Psoas muscle (tissue), 8 donors: Measurements from ENCODE around the gene MLEC. TPM values are rescaled to one million over a fixed set of nuclear protein-coding genes. Genes with fewer than 3 reads are reported as not detected.

Source experiments
- ATAC-seq, 4 donors: fragments of 200-7000 bp; cut with Tn5 transposase; one replicate each; pipeline ENCODE4 v1.9.1; 2020; ENCODE audit warnings: moderate library complexity in 3 of 4, mild to moderate bottlenecking in 2 of 4
- DNase-seq, 2 donors: peaks; one replicate each; pipeline ENCODE4 v3.0.0-alpha.2; 2020
- H3K27ac ChIP-seq: fragments of 200-600 bp; one replicate; pipeline ENCODE4 v1.8.0; 2022
- H3K27me3 ChIP-seq, 3 donors: fragments of 200-600 bp in 1 of 3; one replicate each; pipeline versions ENCODE4 v1.6.1 to v1.8.0; 2013 to 2022; ENCODE audit warnings: low read length in 2 of 3, mild to moderate bottlenecking in 2 of 3, moderate library complexity in 1 of 3; ENCODE audit not compliant: insufficient read depth in 3 of 3
- H3K36me3 ChIP-seq, 2 donors: fragments of 200-600 bp in 1 of 2; one replicate each; pipeline versions ENCODE4 v1.6.1 to v1.8.0; 2013 to 2022; ENCODE audit warnings: low read depth in 1 of 2, mild to moderate bottlenecking in 1 of 2, moderate library complexity in 1 of 2; ENCODE audit not compliant: insufficient read depth in 1 of 2
- H3K4me1 ChIP-seq: fragments of 200-600 bp; one replicate; pipeline ENCODE4 v1.8.0; 2022
- H3K4me3 ChIP-seq: fragments of 200-600 bp; one replicate; pipeline ENCODE4 v1.8.0; 2022; ENCODE audit warnings: mild to moderate bottlenecking
- H3K9me3 ChIP-seq: fragments of 200-600 bp; one replicate; pipeline ENCODE4 v1.8.0; 2022
- CTCF ChIP-seq: fragments of 200-600 bp; IDR thresholded peaks from one replicate; pipeline ENCODE4 v1.8.0; 2022; ENCODE audit warnings: antibody characterized with exemption
- WGBS, 3 donors: extraction: QIAGEN DNeasy Blood & Tissue Kit; methylation state at CpG; one replicate each; pipeline versions ENCODE4 v1.1.6 to v1.1.7; 2013; 5-methylcytosine and 5-hydroxymethylcytosine counted together
- intact Hi-C, 2 donors: fragments of 100-400 bp; cut with DNase I; formaldehyde crosslinking; loops; one replicate each; pipeline versions ENCODE4 v1.11.0 to v1.14.2; 2022
- polyA plus RNA-seq, 3 donors: library from polyadenylated mRNA; stranded (reverse); fragments of 200-250 nt; gene quantifications; one replicate each; pipeline ENCODE4 v1.2.3, GENCODE V29; 2013
- total RNA-seq, 4 donors: library from RNA; stranded (reverse); fragmentation: NEBNext Ultra II Directional in 2 of 4; extraction: Animal tissue kit (Norgen Biotek cat#: 25700) in 2 of 4; gene quantifications; one replicate each; pipeline versions ENCODE4 v1.2.1 to v1.2.4, GENCODE V29; 2021 to 2023
- donor health status: healthy with polysubstance abuse.
- donor health status: DM: no; HTN: no; CAD: no; lungs with moderate emphysema.
- donor health status: Bipolar disorder and iron deficiency.
- donor health status: healthy.
- donor health status: DM: yes; HTN: yes; CAD: no.
- donor health status: DM: no; HTN: no; CAD: no.
- donor health status: DM: no; HTN: no; CAD: no.
- donor health status: DM: yes; HTN: yes; CAD: no.

MLEC gene
- total and polyA plus RNA-seq, 7 donors: 30.7 to 102 (median 60.1) TPM

DNA sequence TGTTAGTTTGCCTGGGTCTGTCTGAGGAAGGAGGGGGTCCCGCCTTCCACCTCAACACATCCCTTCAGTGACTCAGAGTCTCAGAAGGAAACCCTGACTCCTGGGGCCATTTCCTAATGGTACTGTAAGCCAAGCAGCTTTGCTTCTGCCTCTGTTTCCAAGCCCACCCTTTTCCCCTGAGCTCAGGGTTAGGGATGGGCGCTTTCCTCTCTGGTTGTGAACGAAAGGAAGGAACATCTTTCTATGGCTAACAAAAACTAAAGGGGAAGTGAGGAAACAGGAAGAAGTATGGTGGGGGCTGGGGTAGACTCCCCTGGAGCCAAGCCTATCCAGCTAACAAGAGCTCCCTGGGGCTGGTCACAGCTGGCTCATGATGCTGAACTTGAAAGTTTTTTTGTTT, 11.7 kb downstream of the MLEC start:
- Histone ChIP-seq H3K27ac (peak overlapping the region; percentile 67), H3K27me3 (no peaks in the 10 kb centered on the region), H3K4me3 (no peak overlapping the region), H3K36me3 (peaks cover 0 to 96% of the 10 kb centered on the region in 2 donors), H3K9me3 (no peaks in the 10 kb centered on the region), H3K4me1 (peaks cover 59% of the 10 kb centered on the region)
- WGBS, 3 donors: 69 to 85% (median 82%) methylated on average over 3 of the region's 3 CpGs
- no peak for TF ChIP-seq CTCF
- intact Hi-C loops: no loop called here
- DNase-seq (no peak), ATAC-seq (peak; percentile 27 to 55 (median 32))

GRCh38 chr12:120699553-120699952, 12.6 kb downstream of the MLEC start:
- 56 to 92% (median 78%) methylated on average over 7 of the region's 7 CpGs for WGBS, 3 donors
- Histone ChIP-seq H3K4me3 (no peak overlapping the region), H3K9me3 (no peaks in the 10 kb centered on the region), H3K27ac (peak overlapping the region; percentile 41), H3K27me3 (no peaks in the 10 kb centered on the region), H3K36me3 (peaks cover 0 to 87% of the 10 kb centered on the region in 2 donors), H3K4me1 (peaks cover 52% of the 10 kb centered on the region)
- TF ChIP-seq CTCF: no peak
- ATAC-seq (no peak), DNase-seq (no peak)
- intact Hi-C loops: no loop called here

- Histone ChIP-seq H3K9me3 (no peaks in the 10 kb centered on the region), H3K4me1 (peaks cover 46% of the 10 kb centered on the region), H3K36me3 (peaks cover 0 to 74% of the 10 kb centered on the region in 2 donors), H3K4me3 (no peak overlapping the region), H3K27me3 (no peaks in the 10 kb centered on the region), H3K27ac (peak overlapping the region; percentile 41)
- ATAC-seq: peak in 1 of 4 donors; percentile 34
- WGBS, 3 donors: 27 to 56% (median 29%) methylated on average over 5 of the region's 5 CpGs
- intact Hi-C loops: no loop called here
- TF ChIP-seq CTCF: no peak
- DNase-seq: no peak
Measured at GRCh38 chr12:120700886-120701285, 13.9 kb downstream of the MLEC start.

GRCh38 chr12:120702637-120703036, 15.7 kb downstream of the MLEC start:
- WGBS, 3 donors: 96 to 100% (median 96%) methylated on average over 1 of the region's 1 CpG
- Histone ChIP-seq H3K9me3 (no peaks in the 10 kb centered on the region), H3K27ac (no peak overlapping the region), H3K27me3 (no peaks in the 10 kb centered on the region), H3K4me3 (no peak overlapping the region), H3K36me3 (peaks cover 0 to 56% of the 10 kb centered on the region in 2 donors), H3K4me1 (peaks cover 32% of the 10 kb centered on the region)
- no peak for TF ChIP-seq CTCF
- ATAC-seq (no peak), DNase-seq (no peak)
- intact Hi-C loops: no loop called here

DNA sequence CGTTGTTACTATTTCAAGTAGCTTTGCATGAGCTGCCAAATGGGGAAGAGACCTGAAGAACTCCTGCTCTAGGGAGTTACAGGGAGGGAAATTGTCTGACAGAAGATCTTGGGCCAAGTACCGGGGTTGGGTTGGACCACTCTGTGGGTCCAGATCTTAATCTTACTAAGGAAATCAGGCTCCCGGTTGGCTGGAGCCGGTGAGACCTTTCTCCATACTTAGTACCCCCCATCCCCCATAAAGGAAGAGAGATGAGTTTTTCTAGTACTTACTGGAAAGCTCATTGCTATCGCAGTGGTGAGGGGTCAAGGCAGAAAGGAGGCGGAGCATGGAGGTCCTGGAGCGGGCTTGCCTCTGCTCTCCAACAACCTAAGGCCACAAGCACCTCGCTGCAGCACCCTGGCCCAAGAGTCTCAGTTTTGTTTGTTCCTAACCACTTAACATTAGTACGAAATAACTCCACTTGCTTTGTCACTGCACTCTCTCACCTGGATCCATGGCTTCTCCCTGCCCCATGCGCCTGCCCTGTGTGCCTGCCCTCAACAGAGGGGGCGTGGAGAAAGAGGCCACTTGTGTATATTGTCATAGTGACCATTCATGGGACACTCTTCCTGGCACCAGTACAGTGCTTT, 16.5 kb downstream of the MLEC start:
- DNase-seq (no peak), ATAC-seq (no peak)
- H3K4me3 ChIP-seq: no peak overlapping the region
- peaks cover 25% of the 10 kb centered on the region for H3K4me1 ChIP-seq
- no peak overlapping the region for H3K27ac ChIP-seq
- H3K9me3 ChIP-seq: no peaks in the 10 kb centered on the region
- no peak for TF ChIP-seq CTCF
- H3K36me3 ChIP-seq: peaks cover 0 to 48% of the 10 kb centered on the region in 2 donors
- intact Hi-C loops: no loop called here
- 76 to 82% (median 81%) methylated on average over 11 of the region's 11 CpGs for WGBS, 3 donors
- H3K27me3 ChIP-seq: no peaks in the 10 kb centered on the region
